Measurements from ENCODE around the gene HPS6. TPM values are rescaled to one million over a fixed set of nuclear protein-coding genes. Genes with fewer than 3 reads are reported as not detected.

HPS6 gene
- total RNA-seq, 8 experiments from 2014 or later, result 8.1 to 19.3 (median 13.6) TPM

DNA sequence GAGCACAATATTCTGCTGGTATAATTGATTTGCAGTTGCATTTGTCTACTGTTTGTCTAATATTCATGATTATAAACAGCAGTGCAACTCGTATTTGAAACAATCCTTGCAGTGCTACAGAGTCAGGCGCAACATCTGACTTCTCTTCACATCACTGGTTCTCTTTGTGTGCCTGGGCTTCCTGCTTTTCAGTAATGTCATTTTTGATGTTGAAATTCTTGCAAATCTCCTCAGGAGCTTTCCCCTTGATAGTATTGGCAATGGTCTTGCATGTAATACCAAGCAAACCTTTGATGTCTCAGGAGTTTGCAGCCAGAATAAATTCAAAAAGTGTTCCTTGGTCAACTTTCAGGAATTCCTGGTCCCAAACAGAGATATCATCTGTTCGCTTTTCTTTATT is 20.2 kb downstream of the HPS6 start:
- H3K27ac ChIP-seq, result no peak overlapping the region
- WGBS, 10 experiments, result 42 to 100% (median 86%) methylated on average over 1 to 3 of the region's 3 CpGs
- no peak for ATAC-seq (replicated peaks in 6 of 8)
- no peaks in the 10 kb centered on the region for H3K4me1 ChIP-seq (replicated peaks in 1 of 2)
- H3K4me3 ChIP-seq, result no peak overlapping the region
- in situ Hi-C loops (cut with MboI; ENCODE audit: low pct_unique_long_range_greater_than_20kb in 2 of 9, low sequenced_read_pairs in 9 of 9, unreplicated experiment in 9 of 9), result no loop called here

DNA sequence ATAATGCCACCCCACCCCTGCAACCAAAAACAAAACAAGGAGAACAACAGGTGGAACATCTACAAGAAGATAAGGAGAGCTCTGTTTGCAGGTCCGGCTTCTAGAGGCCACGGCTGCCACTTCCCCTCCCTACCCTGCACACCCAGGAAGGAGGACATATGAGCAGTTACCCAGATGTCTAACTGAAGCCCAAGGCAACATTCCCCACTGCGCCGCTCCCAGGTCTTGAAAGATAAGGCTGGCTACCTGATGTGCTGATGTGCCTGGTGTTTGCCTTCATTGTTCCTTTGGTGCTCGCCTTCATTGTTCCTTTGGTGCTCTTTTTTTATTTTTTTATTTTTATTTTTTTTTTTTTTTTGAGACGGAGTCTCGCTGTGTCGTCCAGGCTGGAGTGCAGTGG is 21.0 kb downstream of the HPS6 start:
- in situ Hi-C loops (cut with MboI; ENCODE audit: low pct_unique_long_range_greater_than_20kb in 2 of 9, low sequenced_read_pairs in 9 of 9, unreplicated experiment in 9 of 9), result no loop called here
- ATAC-seq (replicated peaks in 6 of 8), result no peak
- WGBS, 10 experiments, result 84 to 100% (median 96%) methylated on average over 1 to 8 of the region's 8 CpGs
- H3K4me1 ChIP-seq (replicated peaks in 1 of 2), result no peaks in the 10 kb centered on the region
- H3K27ac ChIP-seq, result no peak overlapping the region
- H3K4me3 ChIP-seq, result no peak overlapping the region

DNA sequence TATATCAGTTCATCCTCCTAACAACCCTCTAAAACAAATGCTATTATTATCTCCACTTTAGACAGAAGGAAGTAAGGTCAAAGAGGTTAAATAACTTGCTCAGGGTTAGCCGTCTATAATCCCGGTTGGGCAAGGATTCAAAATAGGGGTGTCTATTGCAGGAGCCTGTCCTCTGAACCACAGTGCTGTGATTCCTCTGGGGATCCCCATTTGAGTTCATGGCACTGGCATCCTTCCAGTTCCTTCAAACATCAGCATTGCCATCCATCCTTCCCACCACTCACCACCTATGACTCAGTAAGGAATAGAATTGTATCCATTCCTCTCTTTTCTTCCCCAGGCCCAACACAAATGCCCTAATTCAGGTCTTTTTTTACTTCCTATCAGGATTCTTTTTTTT is 25.6 kb downstream of the HPS6 start:
- WGBS, 10 experiments, result 80 to 100% (median 97%) methylated on average over 1 to 2 of the region's 2 CpGs; no CpG with 5 or more reads in 4 of the 10 experiments
- Histone ChIP-seq H3K4me1 (replicated peaks in 1 of 2) (no peaks in the 10 kb centered on the region), H3K4me3 (no peak overlapping the region), H3K27ac (no peak overlapping the region)
- ATAC-seq (replicated peaks in 6 of 8), result no peak
- in situ Hi-C loops (cut with MboI; ENCODE audit: low pct_unique_long_range_greater_than_20kb in 2 of 9, low sequenced_read_pairs in 9 of 9, unreplicated experiment in 9 of 9), result no loop called here

DNA sequence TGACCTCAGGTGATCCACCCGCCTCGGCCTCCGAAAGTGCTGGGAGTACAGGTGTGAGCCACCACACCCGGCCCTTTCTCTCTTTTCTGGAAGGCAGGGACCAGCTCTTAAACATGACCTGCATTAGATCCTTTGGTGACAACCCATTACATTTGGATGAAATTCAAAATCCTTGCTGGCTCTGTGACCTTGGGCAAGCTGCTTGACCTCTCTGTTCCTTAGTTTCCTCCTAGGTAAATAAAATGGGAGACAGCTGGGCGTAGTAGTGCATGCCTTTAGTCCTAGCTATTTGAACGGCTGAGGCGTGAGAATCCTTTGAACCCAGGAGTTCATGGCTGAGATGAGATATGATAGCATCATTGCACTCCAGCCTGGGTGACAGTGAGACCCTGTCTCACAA is 31.3 kb downstream of the HPS6 start:
- Histone ChIP-seq H3K4me3 (no peak overlapping the region), H3K27ac (no peak overlapping the region), H3K4me1 (replicated peaks in 1 of 2) (no peaks in the 10 kb centered on the region)
- ATAC-seq (replicated peaks in 6 of 8), result no peak
- WGBS, 10 experiments, result 90 to 100% (median 95%) methylated on average over 2 to 5 of the region's 7 CpGs; no CpG with 5 or more reads in 5 of the 10 experiments
- in situ Hi-C loops (cut with MboI; ENCODE audit: low pct_unique_long_range_greater_than_20kb in 2 of 9, low sequenced_read_pairs in 9 of 9, unreplicated experiment in 9 of 9), result no loop called here

DNA sequence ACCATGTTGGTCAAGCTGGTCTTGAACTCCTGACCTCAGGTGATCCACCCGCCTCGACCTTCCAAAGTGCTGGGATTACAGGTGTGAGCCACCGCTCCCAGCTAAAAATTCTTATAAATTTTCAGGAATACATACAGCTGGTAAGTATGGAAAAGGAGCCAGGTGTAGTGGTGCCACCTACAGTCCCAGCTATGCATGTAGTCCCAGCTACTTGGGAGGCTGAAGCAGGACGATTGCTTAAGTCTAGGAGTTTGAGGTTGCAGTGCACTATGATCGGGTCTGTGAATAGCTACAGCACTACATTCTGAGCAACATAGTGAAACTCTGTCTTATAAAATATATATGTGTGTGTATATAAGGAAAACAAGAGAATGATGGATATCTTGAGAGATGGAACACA is 36.0 kb downstream of the HPS6 start:
- WGBS, 10 experiments, result 50 to 100% (median 73%) methylated on average over 1 to 2 of the region's 5 CpGs; no CpG with 5 or more reads in 6 of the 10 experiments
- H3K27ac ChIP-seq, result no peak overlapping the region
- in situ Hi-C loops (cut with MboI; ENCODE audit: low pct_unique_long_range_greater_than_20kb in 2 of 9, low sequenced_read_pairs in 9 of 9, unreplicated experiment in 9 of 9), result no loop called here
- ATAC-seq (replicated peaks in 6 of 8), result no peak
- H3K4me1 ChIP-seq (replicated peaks in 1 of 2), result no peaks in the 10 kb centered on the region
- no peak overlapping the region for H3K4me3 ChIP-seq

DNA sequence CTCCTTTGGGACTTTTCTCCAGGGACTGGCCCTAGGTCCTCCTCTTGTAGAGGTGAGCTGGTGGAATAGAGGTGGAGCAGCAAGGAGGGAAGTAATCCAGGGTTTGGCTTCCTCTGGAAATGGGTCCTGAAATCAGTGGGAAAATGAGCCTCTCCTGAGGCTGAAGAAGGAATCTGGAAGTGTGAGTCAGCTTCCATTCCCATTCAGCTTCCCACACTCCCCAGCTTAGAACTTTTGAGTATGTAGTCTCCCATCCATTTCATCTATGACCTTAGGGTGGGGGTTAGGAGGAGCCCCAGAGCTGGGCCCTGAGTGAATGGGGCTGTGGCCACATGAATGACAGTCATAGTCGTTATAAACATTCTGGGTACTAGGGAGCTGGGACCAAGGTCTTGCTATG is 37.3 kb downstream of the HPS6 start:
- Histone ChIP-seq H3K27ac (no peak overlapping the region), H3K4me3 (no peak overlapping the region), H3K4me1 (replicated peaks in 1 of 2) (no peaks in the 10 kb centered on the region)
- ATAC-seq (replicated peaks in 6 of 8), result no peak
- 60 to 80% methylated on average over 1 of the region's 1 CpG; no CpG with 5 or more reads in 8 of the 10 experiments for WGBS, 10 experiments
- in situ Hi-C loops (cut with MboI; ENCODE audit: low pct_unique_long_range_greater_than_20kb in 2 of 9, low sequenced_read_pairs in 9 of 9, unreplicated experiment in 9 of 9), result no loop called here

DNA sequence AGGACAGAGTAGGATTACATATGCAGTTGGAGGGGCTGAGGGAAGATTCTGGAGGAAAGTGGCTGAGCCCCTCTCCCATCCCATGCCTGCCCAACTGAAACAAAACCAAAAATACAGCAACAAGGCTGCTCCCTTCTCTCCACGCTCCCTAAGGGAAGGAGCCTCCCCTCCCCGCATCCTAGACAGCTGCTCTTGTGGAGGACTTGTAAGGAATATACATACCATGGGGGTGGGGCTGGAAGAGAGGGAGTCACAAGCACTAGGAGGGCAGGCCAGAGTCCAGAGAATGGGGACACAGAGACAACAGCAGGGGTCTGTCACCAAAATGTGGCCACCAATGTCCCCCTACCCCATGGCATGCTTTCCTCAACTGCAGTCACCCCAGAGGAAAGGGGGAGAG is 41.8 kb downstream of the HPS6 start:
- 100% methylated on average over 2 of the region's 2 CpGs; no CpG with 5 or more reads in 9 of the 10 experiments for WGBS, 10 experiments
- in situ Hi-C loops (cut with MboI; ENCODE audit: low pct_unique_long_range_greater_than_20kb in 2 of 9, low sequenced_read_pairs in 9 of 9, unreplicated experiment in 9 of 9), result no loop called here
- peak in 4 of 8 experiments; percentile 17 to 81 (median 50) for ATAC-seq (replicated peaks in 6 of 8)

DNA sequence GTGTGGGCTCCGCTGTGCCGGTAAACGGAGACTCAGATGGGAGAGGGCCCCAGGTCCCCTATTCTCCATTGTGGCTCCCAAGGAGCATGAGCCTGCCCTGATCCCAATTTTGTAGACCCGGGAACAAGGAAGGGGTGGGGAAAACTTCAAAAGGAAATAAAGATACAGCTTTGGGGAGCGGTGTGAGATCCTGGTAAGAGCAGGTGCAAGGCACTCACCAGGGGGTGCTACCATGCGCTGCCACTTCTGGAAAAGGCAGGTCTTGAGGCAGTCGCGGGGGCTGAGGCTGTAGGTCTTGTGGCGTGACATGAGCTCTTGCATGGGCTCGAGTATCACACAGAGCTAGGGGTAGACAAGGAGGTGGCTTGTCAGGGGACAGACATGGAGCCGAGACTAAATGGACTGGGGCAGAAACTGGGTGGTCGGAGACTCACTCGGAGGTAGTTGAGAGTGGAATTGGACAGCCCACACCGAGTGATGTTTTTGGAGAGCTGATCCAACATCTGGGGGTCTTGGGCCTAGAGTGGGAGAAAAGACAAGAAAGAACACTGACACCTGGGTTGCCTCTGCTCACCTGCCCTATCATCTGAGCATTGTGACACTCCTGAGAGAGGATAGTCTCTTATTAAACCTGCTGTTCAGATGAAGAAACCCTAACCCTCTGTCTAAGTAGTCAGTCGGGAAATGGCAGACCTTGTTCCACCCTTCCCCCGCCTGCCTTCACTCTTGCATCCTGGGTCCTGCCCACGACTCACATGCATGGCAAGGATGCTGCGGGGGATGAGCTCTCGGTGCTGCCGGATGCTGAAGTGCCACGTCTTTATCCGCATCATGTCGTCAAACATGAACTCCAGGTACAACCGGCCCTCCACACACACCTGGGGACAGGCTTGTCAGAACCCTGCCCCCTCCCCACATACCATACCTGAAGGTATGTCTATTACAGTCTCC is 44.3 kb downstream of the HPS6 start:
- no peak overlapping the region for H3K4me3 ChIP-seq
- WGBS, 10 experiments, result 73 to 100% (median 91%) methylated on average over 1 to 11 of the region's 24 CpGs; no CpG with 5 or more reads in 1 of the 10 experiments
- peaks cover 13 to 14% of the 10 kb centered on the region in 2 donors for H3K4me1 ChIP-seq (replicated peaks in 1 of 2)
- H3K27ac ChIP-seq, result no peak overlapping the region
- in situ Hi-C loops (cut with MboI; ENCODE audit: low pct_unique_long_range_greater_than_20kb in 2 of 9, low sequenced_read_pairs in 9 of 9, unreplicated experiment in 9 of 9), result no loop called here
- no peak for ATAC-seq (replicated peaks in 6 of 8)

More for the DNA sequence above, 41.8 kb downstream of the HPS6 start:
- Histone ChIP-seq H3K4me1 (replicated peaks in 1 of 2) (no peaks in the 10 kb centered on the region), H3K4me3 (no peak overlapping the region), H3K27ac (no peak overlapping the region)

DNA sequence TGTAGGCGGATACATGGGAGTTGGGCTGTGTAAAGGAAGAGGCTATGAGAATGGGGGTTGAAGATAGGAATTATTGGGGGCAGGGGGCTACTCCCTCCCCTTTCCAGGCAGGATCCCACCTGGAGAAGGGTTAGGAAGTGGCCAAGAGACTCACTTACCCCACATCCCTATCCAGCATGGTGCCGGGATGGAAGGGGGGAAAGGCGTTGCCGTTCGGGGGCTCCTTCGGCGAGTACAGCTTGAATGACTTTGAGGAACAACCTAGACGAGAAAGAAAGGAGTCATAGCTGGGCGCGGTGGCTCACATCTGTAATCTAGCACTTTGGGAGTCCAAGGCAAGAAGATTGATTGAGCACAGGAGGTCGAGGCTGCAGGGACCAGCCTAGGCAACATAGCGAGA is 46.1 kb downstream of the HPS6 start:
- no peak for ATAC-seq (replicated peaks in 6 of 8)
- in situ Hi-C loops (cut with MboI; ENCODE audit: low pct_unique_long_range_greater_than_20kb in 2 of 9, low sequenced_read_pairs in 9 of 9, unreplicated experiment in 9 of 9), result no loop called here
- WGBS, 10 experiments, result 60 to 100% (median 95%) methylated on average over 1 to 9 of the region's 12 CpGs; no CpG with 5 or more reads in 1 of the 10 experiments
- Histone ChIP-seq H3K27ac (no peak overlapping the region), H3K4me1 (replicated peaks in 1 of 2) (peaks cover 25 to 26% of the 10 kb centered on the region in 2 donors), H3K4me3 (no peak overlapping the region)

DNA sequence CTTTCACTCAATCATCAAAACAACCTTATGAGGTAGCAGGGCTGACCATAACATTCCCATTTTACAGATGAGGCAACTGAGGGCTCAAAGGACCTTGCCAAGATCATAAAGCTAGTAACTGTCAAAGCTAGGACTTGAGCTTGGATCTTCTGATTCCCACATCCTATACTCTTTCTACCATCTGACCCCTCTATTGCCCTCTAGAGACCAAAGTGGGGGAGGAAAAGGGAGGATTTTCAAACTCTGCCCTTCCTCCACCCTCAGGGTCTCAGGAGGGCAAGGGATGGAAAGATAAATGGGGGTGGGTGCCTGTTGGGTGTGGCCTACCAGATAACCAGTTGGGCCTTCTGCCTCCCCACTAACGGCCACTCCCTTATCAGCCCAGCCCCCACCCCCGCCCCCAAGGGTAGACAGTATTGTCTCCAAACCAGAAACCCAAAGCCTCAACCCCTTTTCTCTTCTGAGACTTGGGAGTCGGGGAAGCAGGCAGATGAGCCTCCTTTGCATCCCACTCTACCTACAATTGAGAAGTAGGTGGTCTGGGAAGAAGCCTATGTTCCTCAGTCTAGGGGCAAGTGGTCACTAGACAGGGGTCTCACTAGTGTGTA is 47.2 kb downstream of the HPS6 start:
- in situ Hi-C loops (cut with MboI; ENCODE audit: low pct_unique_long_range_greater_than_20kb in 2 of 9, low sequenced_read_pairs in 9 of 9, unreplicated experiment in 9 of 9), result no loop called here
- no CpG with 5 or more reads among the region's 3 CpGs for WGBS, 10 experiments
- Histone ChIP-seq H3K27ac (no peak overlapping the region), H3K4me1 (replicated peaks in 1 of 2) (peaks cover 34 to 35% of the 10 kb centered on the region in 2 donors), H3K4me3 (peak overlapping the region in 1 of 5 donors; percentile 75)
- no peak for ATAC-seq (replicated peaks in 6 of 8)

DNA sequence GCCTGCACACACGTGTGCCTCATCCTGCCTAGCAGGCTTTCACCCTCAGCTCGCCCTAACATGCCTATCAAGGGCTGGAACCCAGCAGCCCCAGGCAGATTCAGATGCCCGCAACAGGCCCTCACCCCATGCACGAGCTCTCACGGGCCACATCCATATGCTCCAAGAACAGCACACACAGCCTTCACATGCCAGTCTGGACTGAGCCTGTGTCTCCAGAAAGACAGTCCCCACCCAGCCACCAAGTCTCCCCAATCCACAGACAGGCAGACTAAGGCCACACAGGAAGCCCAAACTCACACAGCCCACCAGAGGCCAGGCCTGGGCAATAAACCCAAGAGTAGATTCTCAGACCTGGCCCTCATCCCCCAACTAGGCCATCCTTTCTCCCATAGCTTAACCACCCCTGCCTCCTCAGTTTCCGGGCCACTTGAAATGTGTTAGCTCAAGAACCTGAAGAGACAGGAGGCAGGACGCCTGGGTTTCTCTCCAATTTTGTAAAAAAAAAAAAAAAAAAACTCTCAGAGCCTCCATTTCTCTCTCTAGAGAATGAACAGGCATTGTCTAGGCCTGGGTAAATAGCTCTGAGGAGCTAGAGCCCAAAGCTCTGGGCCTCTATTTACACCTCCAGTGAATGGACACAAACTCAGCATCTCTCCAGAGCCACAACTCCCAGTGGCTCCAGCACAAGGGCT is 48.3 kb downstream of the HPS6 start:
- Histone ChIP-seq H3K4me1 (replicated peaks in 1 of 2) (peaks cover 39 to 40% of the 10 kb centered on the region in 2 donors), H3K4me3 (peak overlapping the region; percentile 53 to 79 (median 75)), H3K27ac (peak overlapping the region; percentile 95)
- in situ Hi-C loops (cut with MboI; ENCODE audit: low pct_unique_long_range_greater_than_20kb in 2 of 9, low sequenced_read_pairs in 9 of 9, unreplicated experiment in 9 of 9), result no loop called here
- no peak for ATAC-seq (replicated peaks in 6 of 8)
- WGBS, 10 experiments, result 38 to 79% (median 47%) methylated on average over 2 to 5 of the region's 7 CpGs; no CpG with 5 or more reads in 6 of the 10 experiments

DNA sequence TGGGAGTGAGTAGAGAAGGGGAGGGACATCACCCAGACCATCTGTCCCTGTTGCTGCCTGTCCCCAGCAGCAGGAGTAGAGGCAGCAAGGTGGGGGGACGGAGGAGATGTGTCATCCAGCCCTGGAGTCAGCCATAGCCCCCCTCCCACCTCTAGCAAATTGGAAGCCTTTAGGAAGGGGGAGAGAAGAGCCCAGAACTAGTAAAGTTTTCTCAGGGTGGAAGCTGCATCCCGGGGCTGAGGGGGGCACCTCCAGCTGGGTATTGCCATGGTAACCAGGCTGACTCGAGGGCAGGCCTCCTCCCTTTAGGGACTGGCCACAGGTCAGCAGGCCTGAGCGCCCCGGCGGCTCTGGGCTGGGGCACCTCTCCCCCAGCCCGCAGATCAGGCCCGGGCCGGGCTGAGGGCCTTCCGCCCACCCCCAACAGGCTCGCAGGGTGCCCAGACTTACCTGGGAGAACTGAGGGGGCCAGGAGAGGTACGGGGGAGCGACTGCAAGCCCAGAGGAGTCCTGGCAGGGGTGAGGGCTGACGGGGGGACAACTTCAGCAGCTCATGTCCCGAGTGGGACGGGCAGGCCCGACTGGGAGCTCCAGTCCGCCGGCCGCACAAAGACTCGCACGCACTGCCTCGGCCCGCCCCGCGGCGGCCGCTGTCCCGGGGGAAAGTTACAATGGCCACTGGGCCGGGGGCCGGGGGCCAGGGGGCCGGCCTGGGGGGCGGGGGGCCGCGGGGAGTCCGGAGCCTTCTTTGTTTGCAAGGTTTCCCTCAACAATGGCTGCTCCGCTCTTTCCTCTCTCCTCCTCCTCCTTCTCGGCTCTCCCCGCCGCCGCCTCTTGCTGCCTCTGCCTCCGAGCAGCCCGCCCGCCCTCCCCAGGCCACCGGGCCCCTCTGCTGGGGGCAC is 49.1 kb downstream of the HPS6 start:
- H3K4me3 ChIP-seq, result peak overlapping the region; percentile 53 to 79 (median 75)
- H3K4me1 ChIP-seq (replicated peaks in 1 of 2), result peaks cover 40 to 42% of the 10 kb centered on the region in 2 donors
- in situ Hi-C loops (cut with MboI; ENCODE audit: low pct_unique_long_range_greater_than_20kb in 2 of 9, low sequenced_read_pairs in 9 of 9, unreplicated experiment in 9 of 9), result no loop called here
- peak; percentile 2 to 20 (median 10) for ATAC-seq (replicated peaks in 6 of 8)
- WGBS, 10 experiments, result 0 to 80% methylated on average over 1 of the region's 45 CpGs; no CpG with 5 or more reads in 8 of the 10 experiments
- H3K27ac ChIP-seq, result peak overlapping the region; percentile 95

Measured in motor neuron (in vitro differentiated cells).